ACC112 (cell line): ENCODE results near the gene CREB3.

Experiments used
- H2AFZ ChIP-seq: fragments of 200-600 bp; sonication (generic); one replicate; pipeline ENCODE4 v1.6.0; 2017; ENCODE audit warnings: antibody characterized with exemption, low read length; ENCODE audit not compliant: unreplicated experiment
- H3K27ac ChIP-seq: fragments of 200-600 bp; sonication (generic); 2 replicates; pipeline ENCODE4 v1.5.1; 2014; ENCODE audit warnings: low read depth, mild to moderate bottlenecking, antibody characterized with exemption, low read length, moderate library complexity
- H3K27me3 ChIP-seq: fragments of 200-600 bp; sonication (generic); 2 replicates; pipeline ENCODE4 v1.6.1; 2014; ENCODE audit warnings: mild to moderate bottlenecking, antibody characterized with exemption, low read length, moderate library complexity, mixed read lengths; ENCODE audit not compliant: insufficient read depth
- H3K36me3 ChIP-seq: fragments of 200-600 bp; sonication (generic); 2 replicates; pipeline ENCODE4 v1.6.1; 2016; ENCODE audit warnings: mild to moderate bottlenecking, antibody characterized with exemption, low read length, moderate library complexity, mixed read lengths; ENCODE audit not compliant: insufficient read depth
- H3K4me1 ChIP-seq: fragments of 200-600 bp; sonication (generic); one replicate; pipeline ENCODE4 v1.6.1; 2016; ENCODE audit warnings: low read length, mixed read lengths; ENCODE audit not compliant: insufficient read depth, unreplicated experiment, control insufficient read depth
- H3K4me3 ChIP-seq: fragments of 200-600 bp; sonication (generic); 2 replicates; pipeline ENCODE4 v1.5.1; 2014; ENCODE audit warnings: mild to moderate bottlenecking, low read depth, low read length
- H3K79me2 ChIP-seq: fragments of 200-600 bp; sonication (generic); one replicate; pipeline ENCODE4 v1.6.0; 2016; ENCODE audit warnings: low read length; ENCODE audit not compliant: control insufficient read depth, unreplicated experiment, insufficient read depth

The CREB3 gene

DNA sequence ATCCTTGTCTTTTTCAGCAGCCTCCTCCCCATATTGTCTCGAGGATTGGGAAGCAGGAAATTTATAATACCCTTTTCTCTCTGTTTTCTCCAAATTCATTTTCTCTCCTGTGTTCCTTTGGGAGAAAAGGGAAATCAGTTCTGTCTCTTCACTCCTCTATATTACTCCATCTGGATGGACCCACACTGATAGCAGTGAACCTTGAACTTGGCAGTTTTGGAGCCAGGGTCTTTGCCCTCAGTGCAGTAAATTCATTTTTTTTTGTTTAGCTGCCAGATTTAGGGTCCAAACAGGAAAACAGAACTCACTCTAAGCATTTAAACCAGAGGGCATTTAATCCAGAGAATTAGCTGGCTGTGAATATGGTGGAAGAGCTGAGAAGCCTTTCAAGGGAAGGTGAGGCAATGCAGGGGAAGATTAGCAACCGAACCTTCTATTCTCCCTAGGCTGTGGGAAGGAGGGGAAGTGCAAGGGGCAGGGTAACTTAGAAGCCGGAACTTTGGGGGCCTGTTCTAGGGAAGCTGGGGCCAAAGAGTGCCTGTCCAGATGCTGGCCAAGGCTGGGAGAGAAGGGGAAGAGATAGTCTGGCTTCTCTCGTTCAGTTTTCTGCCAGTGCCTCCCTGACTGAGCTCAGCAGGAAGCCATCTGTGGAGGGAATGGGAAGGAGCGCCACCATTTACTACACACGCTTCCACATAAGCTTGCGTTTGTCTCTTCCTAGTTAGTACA lies 42.6 kb downstream of the CREB3 start:
- Histone ChIP-seq H3K27ac (no peak overlapping the region), H3K4me3 (no peak overlapping the region), H3K36me3 (no peaks in the 10 kb centered on the region), H3K4me1 (peaks cover 20% of the 10 kb centered on the region), H3K79me2 (no peaks in the 10 kb centered on the region), H3K27me3 (peaks cover 19% of the 10 kb centered on the region), H2AFZ (peak overlapping the region; percentile 22)

DNA sequence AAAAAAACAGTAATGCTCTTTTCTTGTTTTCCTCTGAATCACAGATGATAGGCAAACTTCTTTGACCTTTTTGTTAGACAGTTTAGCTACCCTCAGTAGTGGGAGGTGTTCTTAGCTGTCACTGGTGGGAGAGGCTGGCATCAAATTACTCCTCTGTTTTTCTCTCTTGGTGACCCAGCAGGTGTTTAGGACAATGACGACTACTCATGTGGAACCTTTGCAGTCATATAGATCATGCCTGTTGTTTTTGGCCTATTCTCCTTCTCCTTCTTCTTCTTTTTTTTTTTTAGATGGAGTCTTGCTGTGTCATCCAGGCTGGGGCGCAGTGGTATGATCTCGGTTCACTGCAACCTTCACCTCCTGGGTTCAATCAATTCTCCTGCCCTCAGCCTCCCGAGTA lies 43.6 kb downstream of the CREB3 start:
- no peak overlapping the region for H3K4me3 ChIP-seq
- no peaks in the 10 kb centered on the region for H3K79me2 ChIP-seq
- H3K27ac ChIP-seq: no peak overlapping the region
- H3K27me3 ChIP-seq: peaks cover 29% of the 10 kb centered on the region
- no peaks in the 10 kb centered on the region for H3K36me3 ChIP-seq
- H2AFZ ChIP-seq: no peak overlapping the region
- peaks cover 14% of the 10 kb centered on the region for H3K4me1 ChIP-seq

DNA sequence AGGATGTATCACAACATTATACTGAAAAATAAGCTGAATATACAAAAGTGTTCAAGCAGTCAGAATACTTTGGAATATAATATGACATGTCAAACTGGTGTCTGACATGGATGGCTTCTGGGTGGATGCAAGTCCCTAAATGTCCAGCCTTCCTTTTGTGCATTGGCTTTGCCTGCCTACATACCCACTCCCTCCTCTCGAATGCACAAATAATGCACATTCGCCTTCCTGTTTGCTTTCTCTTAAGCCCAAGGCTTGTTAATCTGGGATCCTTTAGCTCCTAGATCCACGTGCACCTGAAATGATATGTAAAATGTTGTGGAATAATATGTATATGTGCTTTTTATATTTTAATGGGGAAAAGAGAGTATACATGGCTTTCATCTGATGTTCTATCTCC lies 46.0 kb downstream of the CREB3 start:
- H3K79me2 ChIP-seq: no peaks in the 10 kb centered on the region
- no peaks in the 10 kb centered on the region for H3K4me1 ChIP-seq
- no peak overlapping the region for H3K4me3 ChIP-seq
- H3K27me3 ChIP-seq: peaks cover 29% of the 10 kb centered on the region
- no peaks in the 10 kb centered on the region for H3K36me3 ChIP-seq
- H3K27ac ChIP-seq: no peak overlapping the region
- H2AFZ ChIP-seq: no peak overlapping the region

DNA sequence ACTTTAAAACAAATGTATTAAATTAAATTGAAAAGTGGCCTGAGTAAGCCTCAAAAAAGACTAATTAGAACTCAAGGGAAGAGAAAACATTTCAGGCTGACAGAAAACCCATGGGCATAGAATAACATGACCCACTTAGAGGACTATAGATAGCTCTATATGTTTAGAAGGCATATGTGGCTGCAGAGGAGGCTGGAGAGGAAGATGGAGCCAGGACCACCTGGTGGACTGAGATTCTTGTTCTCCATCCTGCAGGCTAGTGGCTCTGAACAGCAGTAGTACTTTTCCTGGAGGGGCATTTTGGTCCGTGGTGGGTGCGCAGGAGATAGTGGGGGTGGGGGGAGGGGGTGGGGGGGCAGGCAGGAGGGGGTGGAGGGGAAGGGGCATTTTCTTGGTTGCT lies 48.6 kb downstream of the CREB3 start:
- H3K4me3 ChIP-seq: no peak overlapping the region

DNA sequence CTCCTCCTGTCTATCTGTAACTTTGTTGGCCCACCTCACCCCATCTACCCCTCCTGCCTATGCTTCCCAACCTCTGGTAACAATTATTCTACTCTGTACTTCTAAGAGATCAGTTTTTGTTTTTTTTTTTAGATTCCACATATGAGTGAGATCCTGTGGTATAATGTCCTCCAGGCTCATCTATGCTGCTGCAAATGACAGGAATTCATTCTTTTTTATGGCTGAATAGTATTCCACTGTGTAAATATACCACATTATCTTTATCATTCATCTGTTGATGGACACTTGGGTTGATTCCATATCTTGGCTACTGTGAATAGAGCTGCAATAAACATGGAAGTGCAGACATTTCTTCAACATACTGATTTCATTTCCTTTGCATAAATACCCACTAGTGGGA lies 51.0 kb downstream of the CREB3 start:
- peaks cover 26% of the 10 kb centered on the region for H3K27me3 ChIP-seq
- H3K4me1 ChIP-seq: no peaks in the 10 kb centered on the region
- no peak overlapping the region for H3K27ac ChIP-seq
- H3K79me2 ChIP-seq: no peaks in the 10 kb centered on the region
- H3K4me3 ChIP-seq: no peak overlapping the region
- no peak overlapping the region for H2AFZ ChIP-seq
- H3K36me3 ChIP-seq: no peaks in the 10 kb centered on the region

More for the DNA sequence above, 48.6 kb downstream of the CREB3 start:
- Histone ChIP-seq H3K27me3 (peaks cover 29% of the 10 kb centered on the region), H3K36me3 (no peaks in the 10 kb centered on the region), H3K4me1 (no peaks in the 10 kb centered on the region), H3K27ac (no peak overlapping the region), H2AFZ (no peak overlapping the region), H3K79me2 (no peaks in the 10 kb centered on the region)
